HFFc6 (cell line): ENCODE data around the gene PLA2G6. TPM values are rescaled to one million over a fixed set of nuclear protein-coding genes. Genes with fewer than 3 reads are reported as not detected.

Source experiments
- DNase-seq: peaks from one replicate; pipeline ENCODE4 v3.0.0-alpha.2; 2018
- H3K27ac Mint-ChIP-seq: 2 replicates; pipeline ENCODE4 v1.8.0; 2020; ENCODE audit warnings: mild to moderate bottlenecking, mixed read lengths
- H3K27me3 Mint-ChIP-seq: 2 replicates; pipeline ENCODE4 v1.8.0; 2021; ENCODE audit warnings: mild to moderate bottlenecking, moderate library complexity, mixed read lengths; ENCODE audit not compliant: insufficient read depth
- H3K36me3 Mint-ChIP-seq: 2 replicates; pipeline ENCODE4 v1.8.0; 2021; ENCODE audit warnings: low read depth, mixed read lengths
- H3K4me1 Mint-ChIP-seq: 2 replicates; pipeline ENCODE4 v1.8.0; 2020; ENCODE audit warnings: low read depth, mixed read lengths
- H3K4me3 Mint-ChIP-seq: 2 replicates; pipeline ENCODE4 v1.8.0; 2020; ENCODE audit warnings: mild to moderate bottlenecking, moderate library complexity, mixed read lengths
- H3K9me3 Mint-ChIP-seq: 2 replicates; pipeline ENCODE4 v1.8.0; 2020; ENCODE audit warnings: mild to moderate bottlenecking, mixed read lengths
- total RNA-seq, 6 experiments: library from RNA; stranded (reverse); fragmentation: NEBNext Ultra II Directional; extraction: Animal tissue kit (Norgen Biotek cat#: 25700); gene quantifications; 2 replicates in 1 of 6; 3 replicates in 5 of 6; pipeline ENCODE4 v1.2.3, GENCODE V29; 2021
- TF ChIP-seq, protein P1 (sequence below): fragments of 200-600 bp; sonication (generic); IDR thresholded peaks from 2 replicates; pipeline ENCODE4 v1.5.0; 2021; ENCODE audit warnings: antibody characterized with exemption, mild to moderate bottlenecking

PLA2G6 gene
- total RNA-seq, 6 experiments from 2014 or later, result 4.1 to 6.6 (median 5.3) TPM

DNA sequence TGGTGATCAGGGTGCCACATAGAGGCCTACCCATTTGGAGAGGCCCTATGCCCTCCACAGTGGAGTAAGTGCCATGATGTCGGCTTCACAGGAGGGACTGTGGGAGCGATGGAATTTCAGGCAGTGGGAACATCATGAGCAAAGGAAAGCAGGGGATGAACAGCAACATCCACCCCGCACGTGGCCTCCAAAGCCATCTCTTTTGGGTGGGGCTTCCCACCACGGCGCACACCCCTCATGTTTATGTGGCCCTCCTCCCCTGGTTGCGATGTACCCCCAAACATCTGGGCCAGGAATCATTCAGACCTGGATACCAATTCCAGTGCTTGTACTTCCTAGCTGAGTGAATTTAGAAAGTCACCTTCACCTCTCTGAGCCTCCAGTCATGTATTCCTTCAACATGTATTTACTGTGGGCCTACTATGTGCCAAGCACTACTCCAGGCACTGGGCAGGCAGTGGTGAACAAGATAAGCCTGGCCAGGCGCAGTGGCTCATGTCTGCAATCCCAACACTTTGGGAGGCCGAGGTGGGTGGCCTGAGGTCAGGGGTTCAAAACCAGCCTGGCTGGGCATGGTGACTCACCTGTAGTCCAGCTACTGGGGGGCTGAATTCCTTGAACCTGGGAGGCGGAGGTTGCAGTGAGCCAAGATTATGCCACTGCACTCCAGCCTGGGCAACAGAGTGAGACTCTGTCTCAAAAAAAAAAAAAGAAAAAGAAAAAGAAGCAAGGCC is 18.4 kb upstream of the PLA2G6 start:
- H3K4me3 Mint-ChIP-seq, result no peak overlapping the region
- no peak for DNase-seq
- no peak overlapping the region for H3K27ac Mint-ChIP-seq
- H3K36me3 Mint-ChIP-seq, result peaks cover 5% of the 10 kb centered on the region; the same call in 1 of the 2 replicates
- TF ChIP-seq, protein P1, sequence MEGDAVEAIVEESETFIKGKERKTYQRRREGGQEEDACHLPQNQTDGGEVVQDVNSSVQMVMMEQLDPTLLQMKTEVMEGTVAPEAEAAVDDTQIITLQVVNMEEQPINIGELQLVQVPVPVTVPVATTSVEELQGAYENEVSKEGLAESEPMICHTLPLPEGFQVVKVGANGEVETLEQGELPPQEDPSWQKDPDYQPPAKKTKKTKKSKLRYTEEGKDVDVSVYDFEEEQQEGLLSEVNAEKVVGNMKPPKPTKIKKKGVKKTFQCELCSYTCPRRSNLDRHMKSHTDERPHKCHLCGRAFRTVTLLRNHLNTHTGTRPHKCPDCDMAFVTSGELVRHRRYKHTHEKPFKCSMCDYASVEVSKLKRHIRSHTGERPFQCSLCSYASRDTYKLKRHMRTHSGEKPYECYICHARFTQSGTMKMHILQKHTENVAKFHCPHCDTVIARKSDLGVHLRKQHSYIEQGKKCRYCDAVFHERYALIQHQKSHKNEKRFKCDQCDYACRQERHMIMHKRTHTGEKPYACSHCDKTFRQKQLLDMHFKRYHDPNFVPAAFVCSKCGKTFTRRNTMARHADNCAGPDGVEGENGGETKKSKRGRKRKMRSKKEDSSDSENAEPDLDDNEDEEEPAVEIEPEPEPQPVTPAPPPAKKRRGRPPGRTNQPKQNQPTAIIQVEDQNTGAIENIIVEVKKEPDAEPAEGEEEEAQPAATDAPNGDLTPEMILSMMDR, result no peak
- peaks cover 38% of the 10 kb centered on the region for H3K4me1 Mint-ChIP-seq
- H3K9me3 Mint-ChIP-seq, result no peaks in the 10 kb centered on the region; the same call in 1 of the 2 replicates
- peaks cover 5% of the 10 kb centered on the region for H3K27me3 Mint-ChIP-seq

DNA sequence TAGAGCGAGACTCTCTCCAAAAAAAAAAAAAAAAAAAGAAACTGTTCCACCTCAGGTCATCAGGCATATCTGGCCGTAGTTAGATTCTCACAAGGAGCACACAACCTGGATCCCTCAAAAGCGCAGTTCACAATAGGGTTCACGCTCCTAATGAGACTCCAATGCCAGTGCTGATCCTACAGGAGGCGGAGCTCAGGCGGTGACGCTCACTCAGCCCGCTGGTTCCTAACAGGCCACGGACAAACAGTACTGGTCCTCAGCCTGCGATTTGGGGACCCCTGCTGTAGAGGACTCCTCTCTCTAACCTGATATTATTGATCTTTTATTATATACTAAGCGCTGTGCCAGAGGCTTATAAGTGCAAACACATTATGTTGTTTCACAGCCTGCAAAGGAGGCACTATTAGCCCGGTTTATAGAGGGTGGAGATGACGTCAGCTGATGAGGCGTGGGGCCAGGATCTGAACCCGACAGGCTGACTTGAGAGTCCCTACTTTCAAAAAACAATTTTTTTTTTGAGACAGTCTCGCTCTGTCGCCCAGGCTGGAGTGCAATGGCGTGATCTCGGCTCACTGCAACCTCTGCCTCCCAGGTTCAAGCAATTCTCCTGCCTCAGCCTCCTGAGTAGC is 15.3 kb upstream of the PLA2G6 start:
- Mint-ChIP-seq H3K36me3 (no peaks in the 10 kb centered on the region), H3K4me1 (peaks cover 41% of the 10 kb centered on the region), H3K9me3 (no peaks in the 10 kb centered on the region), H3K4me3 (peak overlapping the region; percentile 53; the same call in 1 of the 2 replicates), H3K27ac (no peak overlapping the region), H3K27me3 (peaks cover 7% of the 10 kb centered on the region)
- TF ChIP-seq, protein P1, result no peak
- no peak for DNase-seq

DNA sequence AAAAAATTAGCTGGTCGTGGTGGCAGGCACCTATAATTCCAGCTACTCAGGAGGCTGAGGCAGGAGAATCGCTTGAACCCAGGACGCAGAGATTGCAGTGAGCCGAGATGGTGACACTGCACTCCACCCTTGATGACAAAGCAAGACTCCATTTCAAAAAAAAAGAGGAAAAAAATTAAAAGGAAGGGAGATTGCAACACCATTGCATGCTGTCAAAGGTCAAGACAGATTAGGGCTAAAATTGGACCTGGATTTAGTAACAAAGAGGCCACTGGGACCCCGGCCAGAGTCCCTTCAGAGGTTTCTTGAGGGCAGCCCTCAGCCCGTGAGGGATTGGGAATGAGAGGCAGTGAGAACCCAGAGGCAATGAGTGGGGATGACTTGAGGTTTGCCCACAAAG is 11.9 kb upstream of the PLA2G6 start:
- no peak overlapping the region for H3K27ac Mint-ChIP-seq
- TF ChIP-seq, protein P1, result no peak
- no peaks in the 10 kb centered on the region for H3K9me3 Mint-ChIP-seq
- no peaks in the 10 kb centered on the region for H3K36me3 Mint-ChIP-seq
- H3K4me3 Mint-ChIP-seq, result no peak overlapping the region
- DNase-seq, result no peak
- peaks cover 39% of the 10 kb centered on the region for H3K4me1 Mint-ChIP-seq
- peaks cover 5% of the 10 kb centered on the region for H3K27me3 Mint-ChIP-seq

DNA sequence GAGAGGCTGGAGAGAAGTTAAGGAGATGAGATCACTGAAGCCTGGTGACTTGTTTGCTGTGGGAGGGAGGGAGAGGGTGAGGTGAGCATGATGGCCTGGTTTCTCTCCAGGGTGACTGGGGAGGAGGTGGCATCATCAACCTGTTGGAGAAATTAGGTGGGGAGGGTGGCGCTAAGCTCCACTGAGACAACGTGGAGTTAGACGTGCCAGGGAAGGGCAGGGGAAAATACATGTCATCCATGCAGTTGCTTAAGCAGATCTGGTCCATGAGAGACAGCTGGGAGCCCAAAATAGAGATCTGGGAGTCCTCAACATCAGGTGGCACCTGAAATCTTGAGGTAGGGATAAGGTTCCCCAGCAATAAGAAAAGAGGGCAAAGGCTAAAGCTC is 10.8 kb upstream of the PLA2G6 start:
- no peak for DNase-seq
- Mint-ChIP-seq H3K4me3 (no peak overlapping the region), H3K4me1 (peaks cover 43% of the 10 kb centered on the region), H3K27me3 (peaks cover 5% of the 10 kb centered on the region), H3K9me3 (no peaks in the 10 kb centered on the region), H3K27ac (no peak overlapping the region; the same call in 1 of the 2 replicates), H3K36me3 (no peaks in the 10 kb centered on the region)
- TF ChIP-seq, protein P1, result no peak

DNA sequence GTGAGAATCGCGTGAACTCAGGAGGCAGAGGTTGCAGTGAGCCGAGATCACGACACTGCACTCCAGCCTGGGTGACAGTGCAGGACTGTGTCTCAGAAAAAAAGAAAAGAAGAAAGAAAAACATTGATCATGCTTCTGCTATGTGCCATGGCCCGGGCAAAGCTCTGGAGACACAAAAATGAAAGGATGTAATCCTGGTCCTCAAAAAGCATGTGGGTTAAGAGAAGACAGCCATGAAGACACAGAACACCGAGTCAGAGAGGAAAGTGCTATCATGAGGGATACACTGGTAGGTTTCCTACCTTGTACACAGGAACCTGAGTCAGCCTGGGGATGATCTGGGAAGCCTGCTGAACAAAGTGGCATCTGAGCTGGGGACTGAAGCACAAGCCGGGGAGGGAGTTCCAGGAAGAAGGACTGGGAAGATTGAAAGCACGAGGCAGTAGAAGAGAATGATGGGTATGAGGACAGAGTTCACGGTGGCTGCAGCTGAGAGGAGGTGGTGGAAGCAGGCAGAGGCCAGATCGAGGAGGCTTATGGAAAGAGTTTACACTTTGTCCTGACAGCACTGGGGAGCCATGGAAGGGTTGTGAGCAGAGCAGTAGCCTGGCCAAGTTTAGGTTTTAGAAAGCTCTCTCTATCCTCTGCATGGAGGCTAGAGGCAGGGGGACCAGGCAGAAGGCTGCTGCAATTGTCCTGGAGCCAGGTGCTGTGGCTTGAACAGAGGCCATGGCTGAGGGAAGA is 10.3 kb upstream of the PLA2G6 start:
- TF ChIP-seq, protein P1, result no peak
- peak overlapping the region; percentile 35 for H3K27ac Mint-ChIP-seq
- no peak for DNase-seq
- peaks cover 5% of the 10 kb centered on the region for H3K27me3 Mint-ChIP-seq
- peaks cover 42% of the 10 kb centered on the region for H3K4me1 Mint-ChIP-seq
- no peaks in the 10 kb centered on the region for H3K9me3 Mint-ChIP-seq
- H3K4me3 Mint-ChIP-seq, result peak overlapping the region; percentile 5; the same call in 1 of the 2 replicates
- no peaks in the 10 kb centered on the region for H3K36me3 Mint-ChIP-seq
